HG03280 (cell line): ENCODE results near the gene VPS11.
A peak's percentile ranks its signal among the peaks of the same experiment; 100 is the strongest.

Experiments used
- ATAC-seq: cut with Tn5 transposase; IDR thresholded peaks from one replicate; pipeline ENCODE4 v1.9.1; 2021; ENCODE audit warnings: mild to moderate bottlenecking, moderate library complexity; ENCODE audit not compliant: unreplicated experiment

The VPS11 gene

DNA sequence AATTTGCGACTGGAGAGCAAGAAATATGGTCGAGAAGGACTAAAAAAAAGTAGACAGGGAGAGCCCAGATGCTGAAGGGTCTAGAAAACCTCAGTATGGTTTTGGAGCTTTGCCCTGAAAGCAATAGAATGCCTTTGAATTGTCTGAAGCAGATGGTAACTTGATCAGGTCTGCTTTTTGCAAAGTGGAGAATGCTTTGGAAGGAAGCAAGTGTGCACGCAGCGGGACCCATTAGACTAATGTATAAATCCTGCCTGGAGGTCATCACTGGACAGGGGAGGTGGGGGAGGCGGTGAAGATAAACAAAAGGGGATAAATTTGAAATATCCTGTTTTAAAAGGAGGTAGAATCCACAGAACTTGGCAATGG, 53.0 kb downstream of the VPS11 start:
- no peak for ATAC-seq

DNA sequence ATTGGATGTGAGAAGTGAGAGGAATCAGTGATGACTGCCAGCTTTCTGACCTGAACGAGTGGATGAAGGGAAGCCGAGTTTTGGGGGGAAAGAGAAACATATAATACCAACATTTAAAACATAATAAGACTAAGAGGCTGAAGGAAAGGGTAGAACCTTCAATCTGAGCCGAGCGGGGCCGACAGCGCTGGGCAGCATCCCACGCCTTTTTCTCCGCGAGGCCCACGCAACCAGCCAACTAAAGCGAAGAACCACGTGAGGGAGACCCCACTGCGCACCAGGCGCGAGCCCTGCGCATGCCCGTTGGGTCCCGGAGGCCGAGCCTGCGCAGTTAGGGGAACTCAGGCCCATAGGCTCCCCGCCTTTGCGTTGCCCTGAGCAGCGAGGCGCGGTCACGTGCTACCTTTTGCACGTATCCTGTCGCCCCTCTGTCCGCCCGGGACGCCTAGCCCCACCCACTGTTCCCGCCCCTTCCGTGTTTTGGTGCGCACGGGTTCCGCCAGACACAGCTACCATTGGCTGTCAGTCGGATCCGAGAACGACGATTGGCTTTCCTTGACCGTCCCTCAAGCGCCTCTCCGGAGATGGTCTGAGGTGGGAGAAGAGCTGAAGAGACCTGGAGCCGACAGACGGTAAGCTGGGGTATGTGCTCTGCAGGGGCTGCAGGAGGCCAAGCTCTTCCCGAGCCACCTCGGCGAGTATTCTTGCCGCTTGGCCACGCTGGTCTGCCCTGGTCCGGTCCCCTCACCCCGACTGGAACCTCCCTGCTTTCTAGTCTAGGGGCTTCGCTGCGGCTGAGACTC, 53.6 kb downstream of the VPS11 start, which contains the start of gene HINFP:
HINFP (plus strand) TSS at position 573 of the 803 bp plus-strand sequence. CDS start 5,365 bp downstream, outside the sequence.
- peak; percentile 96 for ATAC-seq

DNA sequence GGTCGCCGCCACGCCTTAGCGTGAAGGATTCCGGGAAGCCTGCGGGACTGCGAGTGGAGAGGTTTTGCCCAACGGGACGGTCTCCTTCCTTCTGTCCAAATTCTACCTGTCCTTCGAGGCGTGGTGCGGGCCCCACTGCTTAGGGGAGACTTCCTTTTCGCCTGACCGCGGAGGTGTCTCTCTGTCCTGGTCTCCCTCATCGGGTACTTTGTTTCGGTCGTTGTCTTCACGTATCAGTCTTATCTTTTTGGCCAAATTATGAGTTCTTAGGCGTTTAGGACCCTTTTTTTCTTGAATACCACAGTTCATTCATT, 54.1 kb downstream of the VPS11 start:
- ATAC-seq: no peak

DNA sequence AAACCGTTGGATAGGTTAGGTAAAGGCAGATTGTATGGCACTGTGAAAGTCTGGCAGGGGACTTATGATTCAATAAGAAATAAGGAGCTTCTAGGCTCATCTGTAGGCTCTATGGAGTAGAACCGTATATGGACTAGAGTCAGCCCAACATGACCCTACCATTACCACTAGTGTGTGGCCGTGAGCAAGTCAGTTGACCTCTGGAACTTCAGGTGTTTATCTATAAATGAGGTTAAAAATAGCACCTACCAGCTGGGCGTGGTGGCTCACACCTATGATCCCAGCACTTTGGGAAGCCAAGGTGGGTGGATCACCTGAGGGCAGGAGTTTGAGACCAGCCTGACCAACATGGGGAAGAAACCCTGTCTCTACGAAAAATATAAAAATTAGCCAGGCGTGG, 58.2 kb downstream of the VPS11 start:
- no peak for ATAC-seq

DNA sequence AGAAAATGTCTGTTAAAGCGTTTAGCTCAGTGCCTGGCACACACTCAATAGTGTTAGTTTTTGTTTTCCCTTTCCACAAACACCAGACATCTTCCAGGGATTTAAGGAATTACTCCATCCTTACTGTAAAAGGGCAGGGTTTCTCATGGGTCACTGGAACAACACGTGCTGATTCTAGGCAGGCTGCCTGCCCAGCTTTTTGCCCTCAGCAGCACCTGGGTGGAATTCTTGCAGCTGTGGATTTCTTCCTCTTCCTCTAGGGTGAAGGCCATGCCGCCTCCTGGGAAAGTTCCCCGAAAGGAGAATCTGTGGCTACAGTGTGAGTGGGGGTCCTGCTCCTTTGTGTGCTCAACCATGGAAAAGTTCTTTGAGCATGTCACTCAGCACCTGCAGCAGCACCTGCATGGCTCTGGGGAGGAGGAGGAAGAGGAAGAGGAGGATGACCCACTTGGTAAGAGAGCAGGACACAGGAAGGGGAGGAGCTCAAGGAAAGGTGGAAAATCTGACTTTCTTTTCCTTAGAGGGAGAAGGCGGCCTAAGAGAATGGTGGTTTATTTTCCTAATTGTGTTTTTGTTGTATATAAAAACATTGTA, 59.2 kb downstream of the VPS11 start:
- no peak for ATAC-seq

DNA sequence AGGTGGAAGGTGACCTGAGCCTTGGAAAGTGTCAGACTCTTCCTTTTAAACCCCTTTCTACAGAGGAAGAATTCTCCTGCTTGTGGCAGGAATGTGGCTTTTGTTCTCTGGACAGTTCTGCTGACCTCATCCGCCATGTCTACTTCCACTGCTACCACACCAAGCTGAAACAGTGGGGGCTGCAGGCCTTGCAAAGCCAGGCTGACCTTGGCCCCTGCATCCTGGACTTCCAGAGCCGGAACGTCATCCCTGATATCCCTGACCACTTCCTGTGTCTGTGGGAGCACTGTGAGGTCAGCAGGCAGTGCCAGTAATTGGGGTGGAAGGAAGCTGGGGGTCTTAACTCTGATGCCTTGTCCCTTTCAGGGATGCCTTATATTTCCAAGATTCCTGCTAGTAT, 63.0 kb downstream of the VPS11 start:
- ATAC-seq: no peak
